Fibroblast of skin of scalp (primary cell): ENCODE results near the gene C1QL4. TPM values are rescaled to one million over a fixed set of nuclear protein-coding genes. Genes with fewer than 3 reads are reported as not detected.
"Not testable (repeated sequence)": the region's sequence is repeated elsewhere in the genome, so short reads cannot be mapped to it uniquely, and the experiment has no call there.

Experiments
- DNase-seq: peaks from one replicate; pipeline ENCODE4 v3.0.0-alpha.2; 2013
- polyA plus RNA-seq, 2 experiments: library from polyadenylated mRNA; unstranded; fragments of 120-200 nt; gene quantifications; one replicate each; pipeline ENCODE4 v1.2.1, GENCODE V29; 2013; ENCODE audit not compliant: insufficient read length in 2 of 2

Gene C1QL4
- not detected for polyA plus RNA-seq (2013, experiment 1 of 2; ENCODE audit: insufficient read length)
- 0.26 TPM for polyA plus RNA-seq (2013, experiment 2 of 2; ENCODE audit: insufficient read length)

DNA sequence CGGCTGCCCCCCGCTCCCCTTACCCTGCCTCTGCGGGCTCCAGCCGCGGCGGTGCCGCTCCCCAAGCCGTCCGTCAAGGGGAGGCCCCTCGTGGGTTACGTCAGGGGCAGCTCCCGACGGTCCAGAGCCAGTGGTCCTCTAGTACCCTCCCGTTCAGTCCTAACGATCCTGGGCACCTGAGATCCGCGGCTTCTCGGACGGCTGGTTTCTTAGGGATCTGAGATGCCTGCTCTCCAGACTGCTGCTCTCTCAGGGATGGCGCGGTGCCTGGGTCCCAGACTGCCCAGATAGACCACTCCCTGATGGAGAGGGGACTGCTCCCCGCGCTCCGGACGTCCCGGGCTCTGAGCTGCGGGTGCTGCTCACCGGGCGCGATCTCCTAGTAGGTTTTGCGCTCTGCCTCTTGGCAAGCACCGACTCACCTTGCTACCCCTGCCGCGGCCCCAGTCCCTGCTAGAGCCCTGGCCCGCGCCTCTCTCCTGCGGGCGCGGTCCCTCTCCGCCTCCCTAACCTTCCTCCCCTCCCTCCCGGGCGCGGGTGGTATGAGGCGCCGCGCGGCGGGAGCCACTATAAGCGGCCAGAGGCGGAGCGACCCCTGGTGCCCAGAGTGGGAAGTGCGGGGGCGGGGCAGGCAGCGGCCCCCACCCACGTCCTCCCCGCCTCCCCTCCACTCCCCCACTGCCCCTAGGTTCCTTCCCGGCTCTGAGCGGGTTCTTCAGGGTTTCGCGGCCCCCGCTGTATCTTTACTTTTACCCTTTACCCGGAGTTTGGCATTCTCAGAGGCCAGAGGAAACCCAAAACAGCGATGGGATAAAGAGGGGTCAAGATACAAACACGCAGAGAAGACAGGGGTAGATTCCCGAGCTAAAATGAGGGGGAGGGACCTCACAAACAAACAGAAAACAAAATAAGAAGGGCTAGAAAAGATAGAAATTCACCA, at the start of gene C1QL4:
Gene C1QL4 (minus strand): TSS at position 544 of the 940 bp plus-strand sequence. CDS start 711 bp downstream, outside the sequence.
- DNase-seq: peak; percentile 73

GRCh38 chr12:49380184-49380583, 43.2 kb upstream of the C1QL4 start:
- DNase-seq: not testable (repeated sequence)

DNA sequence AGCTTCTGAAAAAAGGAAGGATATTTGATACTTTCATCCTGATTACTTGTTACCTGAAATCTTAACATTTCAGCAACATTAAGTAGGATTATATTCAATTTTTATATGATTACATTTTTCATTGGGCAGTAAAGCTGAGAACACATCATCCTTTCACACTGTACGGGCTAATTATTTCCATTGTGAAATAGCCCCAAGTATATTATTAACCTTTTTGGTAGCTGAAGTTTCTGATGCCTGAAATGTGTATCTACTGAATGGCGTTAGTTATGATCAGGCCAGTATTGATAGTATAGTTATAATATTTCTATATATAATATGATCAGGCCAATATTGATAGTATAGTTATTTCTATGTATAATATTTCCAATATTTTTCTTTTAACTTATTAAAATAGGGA, 40.4 kb upstream of the C1QL4 start:
- no peak for DNase-seq

DNA sequence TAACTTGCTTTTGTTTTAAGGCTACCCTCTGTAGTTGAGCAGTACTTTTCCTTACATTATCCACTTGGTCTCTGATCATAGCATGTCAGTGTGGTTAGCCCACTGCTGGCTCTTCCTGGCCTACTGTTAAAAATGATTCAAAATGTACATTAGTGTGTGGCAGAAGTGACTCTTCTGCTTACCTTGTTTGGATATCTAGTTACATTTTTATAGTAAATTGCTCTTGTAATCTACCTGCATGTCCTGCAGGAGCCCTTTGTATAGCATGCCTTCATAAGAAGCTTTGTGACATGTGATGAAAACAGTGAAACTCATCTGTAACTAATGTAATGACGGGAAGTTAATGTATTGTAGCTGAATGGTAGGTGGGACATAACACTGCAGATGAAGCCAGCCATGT, 38.4 kb upstream of the C1QL4 start:
- DNase-seq: no peak

DNA sequence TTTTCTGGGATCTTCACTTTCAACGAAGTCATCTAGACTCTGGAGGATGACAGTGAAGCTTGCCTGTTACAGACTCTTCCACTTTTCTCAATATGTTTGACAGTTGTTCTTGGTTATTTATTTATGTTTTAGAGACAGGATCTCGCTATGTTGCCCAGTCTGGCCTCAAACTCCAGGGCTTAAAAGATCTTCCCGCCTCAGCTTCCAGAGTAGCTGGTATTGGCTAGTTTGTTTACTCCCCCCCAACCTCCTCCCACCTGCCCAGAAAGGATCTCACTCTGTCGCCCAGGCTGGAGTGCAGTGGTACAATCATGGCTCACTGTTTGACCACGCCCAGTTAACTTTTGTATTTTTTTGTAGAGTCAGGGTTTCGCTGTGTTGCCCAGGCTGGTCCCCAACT, 33.6 kb upstream of the C1QL4 start:
- no peak for DNase-seq

DNA sequence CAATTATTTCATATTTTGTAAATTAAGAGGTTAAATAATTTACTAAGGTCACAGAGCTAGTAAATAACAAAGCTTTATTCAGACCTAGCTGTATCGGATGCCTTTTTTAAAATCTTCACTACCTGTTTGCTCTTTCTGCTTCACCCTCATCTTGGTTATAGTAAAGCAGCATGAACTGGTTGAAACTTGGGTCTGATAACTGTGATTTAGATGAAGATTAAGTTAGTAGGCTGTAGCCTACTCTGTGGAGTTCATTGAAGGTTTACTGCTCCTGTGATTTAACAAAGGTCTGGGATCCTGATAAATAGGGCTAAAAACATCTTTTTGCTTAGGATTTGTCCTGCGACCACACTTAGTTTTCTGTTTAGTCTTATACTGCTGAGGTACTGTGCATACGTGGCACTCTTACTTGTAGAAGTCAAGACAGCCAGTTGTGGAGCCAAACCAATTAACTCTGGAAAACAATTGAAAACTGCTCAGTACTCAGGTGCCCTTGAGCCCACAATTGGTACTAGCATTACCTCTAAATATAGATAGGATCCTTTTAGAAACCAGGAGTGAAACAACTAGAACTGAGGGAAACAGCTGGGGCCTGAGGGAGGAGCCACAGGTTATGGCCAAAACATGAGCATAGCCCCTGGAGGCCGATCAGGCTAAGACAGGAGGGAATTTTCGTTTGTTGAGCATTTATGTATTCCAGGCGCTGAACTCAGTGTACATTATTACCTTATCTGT, 32.6 kb upstream of the C1QL4 start:
- peak; percentile 35 for DNase-seq

- DNase-seq: no peak
Measured at GRCh38 chr12:49368240-49368600, 31.2 kb upstream of the C1QL4 start.

DNA sequence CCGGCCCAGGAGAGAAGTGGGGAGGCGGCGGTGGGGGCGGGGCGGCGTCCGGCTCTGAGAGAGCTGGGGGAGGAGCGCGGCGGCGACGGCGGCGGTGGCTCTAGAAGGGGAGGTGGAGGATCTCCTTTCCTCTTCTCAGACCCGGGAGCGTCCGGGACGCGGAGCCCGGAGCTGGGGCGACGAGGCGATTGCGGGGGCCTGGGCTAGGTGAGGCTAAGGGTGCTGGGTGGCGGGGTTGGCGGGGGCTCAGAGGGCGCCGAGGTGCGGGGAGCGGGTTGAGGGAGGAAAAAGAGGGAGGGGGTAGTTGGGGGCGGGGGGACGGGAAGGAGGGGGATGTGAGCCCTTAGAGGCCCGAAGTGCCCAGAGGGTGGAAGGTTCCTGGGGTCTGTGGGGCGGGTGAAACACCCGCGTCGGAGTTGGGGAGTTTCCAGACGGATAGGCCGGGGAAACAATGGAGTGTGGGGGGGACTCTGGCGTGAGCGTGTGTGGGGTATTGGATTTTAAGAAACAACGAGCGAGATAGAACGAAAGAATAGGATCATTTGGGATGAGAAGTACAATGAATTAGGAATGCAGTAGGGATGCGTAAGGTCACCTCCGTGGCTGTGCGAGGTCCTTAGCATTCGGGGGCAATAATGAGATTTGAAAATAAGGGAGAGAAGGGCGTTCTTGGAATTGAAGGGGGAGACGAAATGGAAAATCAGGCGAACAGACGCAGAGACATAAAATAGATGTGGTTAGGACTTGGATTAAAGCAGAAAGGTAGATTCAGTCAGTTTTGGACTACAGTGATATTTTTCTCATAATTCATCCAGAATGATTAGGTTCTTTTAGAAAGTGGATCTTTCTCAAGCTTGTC, 30.6 kb upstream of the C1QL4 start, which contains the start of gene SPATS2:
Gene SPATS2 (plus strand): TSS at position 82 of the 859 bp plus-strand sequence. CDS start 93,551 bp downstream, outside the sequence.
- DNase-seq: peak; percentile 25

DNA sequence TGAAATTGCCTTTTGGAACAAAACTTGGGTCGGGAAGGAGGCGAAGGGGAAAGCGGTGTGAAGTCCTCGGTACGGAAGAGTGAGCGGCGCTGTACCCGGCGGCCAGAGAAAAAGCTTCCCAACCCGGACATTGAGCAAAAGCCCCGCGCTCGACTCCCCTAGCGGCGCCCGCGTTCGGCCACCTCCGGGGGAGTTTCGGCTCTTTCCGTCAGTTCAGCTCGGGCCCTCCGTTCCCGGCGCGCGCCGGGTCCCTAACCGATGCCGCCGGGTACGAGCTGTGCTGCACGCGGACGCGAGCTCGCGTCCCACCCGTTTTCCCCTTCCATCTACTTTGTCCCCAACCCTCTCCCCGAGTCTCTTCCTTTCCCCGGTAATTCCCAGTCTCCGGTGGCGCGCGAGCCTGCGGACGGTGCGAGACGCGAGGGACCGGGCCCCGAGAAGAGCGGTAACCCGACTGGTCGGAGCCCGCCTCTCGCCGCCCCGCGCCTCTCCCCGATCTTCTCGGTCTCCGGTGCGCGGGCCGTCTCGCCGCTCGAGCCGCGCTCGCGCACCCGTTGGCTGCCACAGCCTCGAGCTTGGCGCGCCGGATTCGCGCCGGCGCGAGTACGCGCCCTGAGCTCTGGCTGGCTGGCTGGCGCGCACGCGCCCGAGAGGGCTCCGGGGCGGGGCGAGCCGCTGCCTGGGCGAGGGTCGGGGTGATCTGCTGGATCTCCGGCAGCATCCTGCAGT, 29.8 kb upstream of the C1QL4 start:
- DNase-seq: peak; percentile 95

GRCh38 chr12:49366096-49366651, 29.2 kb upstream of the C1QL4 start:
- DNase-seq: no peak

- DNase-seq: no peak
Measured at GRCh38 chr12:49365542-49365941, 28.6 kb upstream of the C1QL4 start.

DNA sequence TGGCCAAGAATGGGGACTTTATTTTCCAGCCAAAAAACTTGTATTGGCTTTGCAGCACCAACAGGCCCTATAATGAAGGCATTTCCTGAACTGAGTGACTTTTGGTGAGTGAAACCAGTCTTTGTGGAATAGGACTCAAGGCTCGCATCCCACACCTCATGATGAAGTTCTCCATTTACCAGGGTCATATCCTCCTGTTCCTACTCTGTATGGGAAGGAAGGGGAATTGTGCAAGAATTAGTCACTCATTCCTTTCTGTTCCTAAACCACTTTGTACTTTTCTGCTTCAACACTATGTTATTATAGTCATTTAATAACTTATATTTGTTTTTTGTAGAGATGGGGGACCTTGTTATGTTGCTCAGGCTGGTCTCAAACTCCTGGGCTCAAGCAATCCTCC, 28.0 kb upstream of the C1QL4 start:
- DNase-seq: peak; percentile 53

DNA sequence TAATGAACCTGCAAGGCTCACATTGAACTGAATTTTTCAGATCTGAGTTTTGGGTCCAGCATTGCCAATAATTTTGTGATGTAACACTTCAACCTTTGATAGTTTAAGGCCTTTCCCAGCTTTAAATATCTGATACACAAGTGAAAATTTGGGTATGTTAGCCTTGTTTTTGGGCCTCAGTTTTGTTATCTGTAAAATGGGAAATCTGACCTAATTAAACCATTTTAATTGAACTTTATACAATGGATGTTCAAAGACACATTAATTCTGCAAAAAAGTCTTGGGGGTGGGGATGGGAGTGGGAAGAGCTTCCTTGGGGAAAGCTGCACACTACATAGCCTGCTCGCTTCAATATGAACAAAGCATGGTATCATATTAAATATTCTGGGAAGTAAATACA, 25.1 kb upstream of the C1QL4 start:
- DNase-seq: no peak

- DNase-seq: no peak
Measured at GRCh38 chr12:49359671-49360070, 22.7 kb upstream of the C1QL4 start.

- peak; percentile 66 for DNase-seq
Measured at GRCh38 chr12:49358483-49359141, 21.6 kb upstream of the C1QL4 start.

DNA sequence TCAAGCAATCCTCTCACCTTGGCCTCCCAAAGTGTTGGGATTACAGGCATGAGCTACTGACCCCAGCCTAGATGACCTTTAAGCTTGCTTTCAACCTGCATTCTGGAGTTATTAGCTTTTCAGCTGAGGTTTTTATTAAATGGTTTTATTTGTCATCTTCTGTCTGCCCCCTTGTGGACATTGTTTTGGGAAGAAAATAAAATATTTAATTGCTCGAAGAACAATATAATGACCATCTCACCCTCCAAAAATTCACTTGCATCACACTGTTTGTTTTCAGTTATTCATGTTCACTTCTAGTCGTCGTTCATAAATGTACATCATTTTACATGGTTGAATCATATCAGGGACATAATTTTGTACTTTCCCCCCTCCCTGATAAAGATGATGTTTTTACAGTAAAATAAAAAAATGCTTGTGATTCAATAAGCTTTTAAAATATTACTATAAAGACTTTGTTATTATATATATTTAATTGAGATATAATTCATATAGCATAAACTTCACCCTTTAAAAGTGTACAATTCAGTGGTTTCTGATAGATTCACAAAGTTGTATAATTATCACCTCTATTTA, 20.2 kb upstream of the C1QL4 start:
- DNase-seq: peak; percentile 74

GRCh38 chr12:49355913-49356312, 18.9 kb upstream of the C1QL4 start:
- DNase-seq: no peak

- no peak for DNase-seq
Measured at GRCh38 chr12:49352351-49352750, 15.4 kb upstream of the C1QL4 start.

DNA sequence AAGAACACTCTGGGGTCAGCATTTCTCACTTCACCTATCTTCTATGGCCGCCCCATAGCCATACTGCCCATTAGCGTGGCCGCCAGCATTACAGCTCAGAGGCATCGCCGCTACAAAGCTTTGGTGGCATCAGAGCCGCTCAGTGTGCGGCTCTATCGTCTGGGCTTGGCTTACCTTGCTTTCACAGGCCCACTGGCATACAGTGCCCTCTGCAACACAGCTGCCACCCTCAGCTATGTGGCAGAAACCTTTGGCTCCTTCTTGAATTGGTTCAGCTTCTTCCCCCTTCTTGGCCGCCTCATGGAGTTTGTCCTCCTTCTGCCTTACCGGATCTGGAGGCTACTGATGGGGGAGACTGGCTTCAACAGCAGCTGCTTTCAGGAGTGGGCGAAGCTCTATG, 12.3 kb upstream of the C1QL4 start:
- DNase-seq: no peak

- no peak for DNase-seq
Measured at GRCh38 chr12:49348781-49349180, 11.8 kb upstream of the C1QL4 start.
